ENCODE data around the gene NPFF. TPM values are rescaled to one million over a fixed set of nuclear protein-coding genes. Genes with fewer than 3 reads are reported as not detected.
"Not testable (repeated sequence)": the region's sequence is repeated elsewhere in the genome, so short reads cannot be mapped to it uniquely, and the experiment has no call there.

Gene NPFF
- polyA plus RNA-seq, 4 donors, result 1.0 to 1.2 TPM; not detected in 2

GRCh38 chr12:53497461-53497860, 9.8 kb downstream of the NPFF start:
- DNase-seq (ENCODE audit: low read depth in 4 of 4, low spot score in 3 of 4), result no peak

- no peak for DNase-seq (ENCODE audit: low read depth in 4 of 4, low spot score in 3 of 4)
Observed at GRCh38 chr12:53496752-53497032, 10.6 kb downstream of the NPFF start.

GRCh38 chr12:53495903-53496751, 11.2 kb downstream of the NPFF start:
- peak in 2 of 4 donors; percentile 45 to 46 for DNase-seq (ENCODE audit: low read depth in 4 of 4, low spot score in 3 of 4)

DNA sequence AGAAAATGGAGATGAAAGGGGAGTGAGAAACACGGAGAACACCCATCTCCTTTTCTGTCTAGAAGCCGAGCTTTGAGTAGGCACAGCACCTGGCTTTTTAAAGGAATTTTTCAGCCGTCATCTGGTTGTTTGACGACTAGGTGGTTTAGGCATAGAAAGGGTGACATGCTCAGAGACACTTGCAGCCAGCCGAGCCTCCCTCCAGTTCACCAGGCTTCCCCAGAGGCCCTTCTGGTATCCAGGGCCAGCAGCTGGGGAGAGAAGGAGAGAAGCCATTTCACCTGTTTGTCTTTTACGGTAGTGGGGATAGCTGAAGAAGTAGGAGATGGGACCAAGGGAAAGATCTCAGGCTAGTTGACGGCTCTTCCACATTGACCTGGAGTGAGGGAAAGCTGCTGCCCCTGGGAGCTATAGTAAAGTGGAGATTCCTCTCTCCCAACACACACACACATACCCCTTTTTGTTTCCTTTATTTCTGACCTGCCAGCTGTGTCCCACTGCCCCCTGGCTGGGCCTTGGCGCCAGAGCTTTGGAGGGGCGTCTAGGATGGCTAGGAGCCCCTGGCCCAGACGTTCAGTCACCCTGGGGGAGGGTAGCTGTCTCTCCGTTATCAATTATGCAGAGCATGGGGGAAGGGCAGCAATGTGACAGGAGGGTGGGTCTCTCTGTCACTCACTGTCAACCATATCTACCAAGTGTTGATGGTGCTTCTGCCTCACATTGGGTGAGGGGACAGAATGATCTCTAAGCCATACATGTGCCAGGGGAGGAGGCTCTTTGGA, 13.5 kb downstream of the NPFF start:
- no peak for DNase-seq (ENCODE audit: low read depth in 4 of 4, low spot score in 3 of 4)

- peak; percentile 92 to 93 (median 93) for DNase-seq (ENCODE audit: low read depth in 4 of 4, low spot score in 3 of 4)
Observed at GRCh38 chr12:53492830-53493609, 14.3 kb downstream of the NPFF start.

DNA sequence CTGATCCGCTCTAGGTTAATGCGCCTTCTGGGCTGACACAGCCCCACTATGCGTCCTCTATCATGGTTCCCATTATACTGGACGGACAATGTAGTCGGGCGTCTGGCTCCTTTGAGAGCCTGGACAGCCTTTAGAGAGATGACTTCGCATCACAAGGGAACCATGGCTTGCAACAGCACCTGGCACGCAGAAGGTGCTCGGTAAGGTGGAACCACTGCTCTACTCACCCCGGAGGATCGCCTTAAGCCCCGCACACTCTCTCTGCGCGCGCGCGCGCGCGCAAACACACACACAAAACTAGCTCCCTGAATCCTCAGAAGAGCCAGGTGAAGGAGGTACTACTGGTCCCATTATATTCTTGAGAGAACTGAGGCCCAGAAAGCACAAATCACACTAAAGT, 15.1 kb downstream of the NPFF start:
- DNase-seq (ENCODE audit: low read depth in 4 of 4, low spot score in 3 of 4), result no peak

GRCh38 chr12:53489242-53489864, 17.9 kb downstream of the NPFF start:
- peak in 2 of 4 donors; percentile 35 to 44 for DNase-seq (ENCODE audit: low read depth in 4 of 4, low spot score in 3 of 4)

GRCh38 chr12:53486736-53487487, 20.4 kb downstream of the NPFF start:
- no peak for DNase-seq (ENCODE audit: low read depth in 4 of 4, low spot score in 3 of 4)

- DNase-seq (ENCODE audit: low read depth in 4 of 4, low spot score in 3 of 4), result no peak
Observed at GRCh38 chr12:53485955-53486735, 21.1 kb downstream of the NPFF start.

DNA sequence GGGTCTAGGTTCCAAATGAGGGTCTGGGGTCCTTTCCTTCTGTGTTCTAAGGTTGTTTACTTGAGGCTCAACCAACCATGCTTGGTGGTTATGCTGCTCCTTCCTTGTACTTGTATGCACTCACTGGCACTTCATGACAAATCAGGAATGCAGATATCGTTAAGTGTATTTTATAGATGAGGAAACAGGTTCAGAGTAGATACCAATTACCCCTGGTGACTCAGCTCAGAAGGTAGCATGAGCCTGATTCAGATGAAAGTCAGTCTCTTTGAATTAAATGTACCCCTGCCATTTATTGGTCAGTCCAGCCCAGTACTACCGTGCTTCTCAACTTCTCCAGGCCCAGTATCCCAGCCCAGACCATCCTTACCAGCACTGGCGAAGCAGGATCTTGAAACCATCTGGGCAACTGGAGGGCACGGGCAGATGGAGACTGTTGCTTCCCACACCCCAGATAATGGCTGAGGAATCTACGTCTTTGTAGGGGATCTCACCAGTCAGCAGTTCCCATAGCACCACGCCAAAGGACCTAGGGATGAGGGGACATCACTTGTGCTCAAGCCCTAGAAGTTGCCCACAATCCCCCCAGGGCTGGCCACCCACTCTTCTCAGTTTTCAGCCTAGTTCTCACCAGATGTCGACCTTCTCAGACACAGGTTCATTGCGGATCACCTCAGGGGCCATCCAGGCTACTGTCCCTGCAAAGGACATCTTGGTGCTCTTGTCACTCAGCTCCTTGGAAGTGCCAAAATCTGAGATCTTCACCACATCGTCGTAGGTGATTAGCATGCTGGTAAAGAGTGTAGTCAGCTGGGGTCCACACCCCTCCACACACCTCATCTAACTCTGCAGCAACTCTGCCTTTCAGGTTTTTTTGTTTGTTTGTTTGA, 22.4 kb downstream of the NPFF start:
- no peak for DNase-seq (ENCODE audit: low read depth in 4 of 4, low spot score in 3 of 4)

DNA sequence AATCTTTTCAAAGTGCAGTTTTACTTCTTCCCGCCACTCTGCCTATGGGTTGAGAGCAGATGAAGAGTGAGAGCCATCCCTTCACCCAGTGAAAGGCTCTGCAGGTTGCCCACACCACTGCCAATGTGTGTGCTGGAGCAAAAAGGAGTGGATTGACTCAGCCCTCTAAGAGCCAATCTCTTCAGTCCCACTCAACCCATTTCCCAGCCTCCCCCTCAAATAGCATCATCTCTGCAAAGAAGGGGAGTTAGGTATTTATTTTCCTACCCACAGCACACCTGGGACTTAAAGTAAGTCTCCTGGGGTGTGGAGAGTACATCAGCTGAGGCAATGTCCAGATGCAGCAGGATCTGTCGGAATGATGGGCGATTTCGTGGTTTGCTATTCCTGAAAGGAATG, 23.3 kb downstream of the NPFF start:
- no peak for DNase-seq (ENCODE audit: low read depth in 4 of 4, low spot score in 3 of 4)

DNA sequence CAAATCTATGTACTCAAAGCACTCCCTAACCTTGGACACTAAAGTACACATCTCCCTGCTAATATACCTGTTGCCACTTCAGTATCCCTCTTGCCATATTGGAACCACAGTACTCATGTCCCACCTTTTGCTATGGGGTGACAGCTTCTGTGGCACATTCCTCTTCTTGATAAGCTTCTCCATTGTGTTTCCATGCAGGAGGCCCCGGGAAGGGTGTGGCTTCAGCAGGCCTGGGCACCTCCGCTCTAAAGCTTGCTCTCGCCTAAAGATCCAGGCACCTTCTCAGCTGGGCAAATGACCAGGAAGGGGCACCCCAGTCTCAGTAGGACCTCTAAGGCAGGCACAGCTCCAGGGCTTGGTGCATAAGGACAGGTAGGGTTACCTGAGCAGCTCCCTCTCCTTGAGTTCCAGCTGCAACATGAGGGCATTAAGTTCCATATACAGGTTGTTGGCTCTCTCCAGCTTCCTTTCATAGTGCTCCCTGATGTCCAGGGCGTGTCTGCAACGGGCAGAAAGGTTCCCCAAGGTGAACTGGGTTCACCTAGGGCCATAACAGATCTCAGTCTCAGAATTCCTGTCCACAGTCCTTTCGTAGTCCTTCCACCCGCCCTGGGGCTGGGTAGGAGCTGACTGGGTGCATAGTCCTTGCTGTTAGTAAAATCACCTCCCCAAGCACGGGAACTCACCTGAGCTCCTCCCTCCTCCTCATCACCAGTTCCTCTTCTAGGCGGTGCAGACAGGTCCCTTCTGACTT, 23.9 kb downstream of the NPFF start:
- DNase-seq (ENCODE audit: low read depth in 4 of 4, low spot score in 3 of 4), result no peak

DNA sequence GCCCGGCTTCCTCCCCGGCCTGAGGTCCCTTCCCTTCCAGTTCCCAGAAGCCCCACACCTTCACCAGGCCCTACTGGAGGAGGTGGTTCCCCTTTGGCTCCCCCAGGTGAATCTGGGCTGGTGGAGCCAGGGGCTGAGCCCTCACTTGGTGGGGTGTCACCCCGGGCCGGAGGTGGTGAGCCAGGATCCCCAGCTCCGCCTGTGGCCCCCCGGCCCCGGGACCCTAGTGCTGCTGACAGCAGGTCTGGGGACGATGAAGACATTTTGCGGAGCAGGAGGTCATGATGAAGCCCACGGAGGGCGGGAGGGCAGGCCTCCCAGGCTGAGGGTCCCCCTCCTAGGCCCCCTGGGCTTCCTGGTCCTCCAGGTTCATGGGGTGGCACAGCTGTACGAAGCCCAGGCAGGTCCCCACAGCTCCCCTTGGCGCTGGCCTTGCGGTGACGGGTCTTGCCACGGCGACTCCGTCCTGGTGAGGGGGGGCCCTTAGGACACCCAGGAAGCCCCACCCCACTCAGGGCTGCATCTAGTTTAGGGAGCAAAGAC, 24.6 kb downstream of the NPFF start:
- no peak for DNase-seq (ENCODE audit: low read depth in 4 of 4, low spot score in 3 of 4)

DNA sequence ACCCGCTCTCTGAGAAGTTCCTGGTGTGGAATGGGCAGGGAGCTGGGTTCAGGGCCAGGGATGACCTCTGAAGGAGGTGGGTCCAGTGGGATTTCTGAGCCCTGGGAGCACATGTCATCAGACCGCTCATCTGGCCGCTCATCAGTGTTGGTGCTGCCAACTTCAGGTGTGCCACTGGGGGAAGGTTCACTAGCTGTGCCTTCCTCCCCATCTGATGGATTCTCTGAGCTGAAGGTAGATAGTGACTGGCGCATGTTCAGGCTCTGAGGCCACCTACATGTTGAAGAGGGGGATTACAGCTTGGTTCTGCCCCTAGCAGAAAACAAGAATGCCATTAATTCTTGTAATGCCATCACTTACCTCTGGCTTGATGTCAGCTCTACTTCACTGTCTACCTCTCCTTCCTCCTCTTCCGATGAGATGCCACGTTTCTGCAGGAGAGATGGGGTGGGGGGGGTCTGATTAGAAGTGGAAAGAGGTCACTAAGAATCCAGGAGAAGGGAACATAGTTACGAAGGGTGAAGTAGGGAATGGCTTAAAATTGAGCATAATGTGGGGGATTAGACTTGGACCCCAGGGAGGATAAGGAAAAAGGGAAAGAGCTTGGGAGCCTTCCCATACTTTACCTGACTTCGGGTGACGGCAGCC, 25.2 kb downstream of the NPFF start:
- no peak for DNase-seq (ENCODE audit: low read depth in 4 of 4, low spot score in 3 of 4)

DNA sequence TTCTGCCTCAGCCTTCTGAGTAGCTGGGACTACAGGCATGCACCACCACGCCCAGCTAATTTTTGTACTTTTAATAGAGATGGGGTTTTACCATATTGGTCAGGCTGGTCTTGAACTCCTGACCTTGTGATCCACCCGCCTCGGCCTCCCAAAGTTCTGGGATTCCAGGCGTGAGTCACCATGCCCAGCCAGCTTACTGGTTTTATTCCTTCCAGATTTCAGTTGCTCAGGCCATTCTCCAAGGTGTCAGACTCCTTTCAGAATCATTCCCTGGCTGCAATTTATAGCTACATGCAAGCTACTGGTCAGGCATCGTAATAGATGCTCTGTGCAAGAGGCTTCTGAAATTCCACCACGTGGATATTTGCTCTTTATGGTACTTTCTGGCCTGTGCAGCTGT, 25.8 kb downstream of the NPFF start:
- not testable (repeated sequence) for DNase-seq (ENCODE audit: low read depth in 4 of 4, low spot score in 3 of 4)

GRCh38 chr12:53480491-53481442, 26.5 kb downstream of the NPFF start:
- DNase-seq (ENCODE audit: low read depth in 4 of 4, low spot score in 3 of 4), result no peak
